Fibroblast of pulmonary artery (primary cell): ENCODE data around the gene POLR1A.
A peak's percentile ranks its signal among the peaks of the same experiment; 100 is the strongest.

Experiments used
- DNase-seq: peaks from one replicate; pipeline ENCODE4 v3.0.0-alpha.2; 2010; ENCODE audit warnings: low read depth
- H3K4me3 ChIP-seq: replicated peaks from 2 replicates; pipeline ENCODE4 v1.5.1; 2011; ENCODE audit warnings: low read depth, mild to moderate bottlenecking, control low read depth, low read length, moderate library complexity
- CTCF ChIP-seq: IDR thresholded peaks from 2 replicates; pipeline ENCODE4 v1.5.1; 2011; ENCODE audit warnings: mild to moderate bottlenecking, control low read depth, low read length, inconsistent platforms; ENCODE audit errors: missing control alignments

POLR1A gene

GRCh38 chr2:86033751-86034692, 71.7 kb downstream of the POLR1A start:
- no peak overlapping the region for H3K4me3 ChIP-seq
- no peak for DNase-seq
- no peak for TF ChIP-seq CTCF

- H3K4me3 ChIP-seq, result no peak overlapping the region
- no peak for TF ChIP-seq CTCF
- no peak for DNase-seq
These were observed 72.7 kb downstream of the POLR1A start for GRCh38 chr2:86032861-86033595.

- no peak for DNase-seq
- TF ChIP-seq CTCF, result no peak
These were observed 74.1 kb downstream of the POLR1A start for GRCh38 chr2:86031606-86032005.

GRCh38 chr2:86031151-86031550, 74.5 kb downstream of the POLR1A start:
- no peak overlapping the region for H3K4me3 ChIP-seq
- no peak for TF ChIP-seq CTCF
- DNase-seq, result no peak

More at GRCh38 chr2:86031606-86032005, 74.1 kb downstream of the POLR1A start:
- no peak overlapping the region for H3K4me3 ChIP-seq

GRCh38 chr2:86029873-86030272, 75.8 kb downstream of the POLR1A start:
- no peak for TF ChIP-seq CTCF
- no peak overlapping the region for H3K4me3 ChIP-seq

GRCh38 chr2:86028766-86029381, 76.8 kb downstream of the POLR1A start:
- no peak for TF ChIP-seq CTCF
- DNase-seq, result peak; percentile 92
- H3K4me3 ChIP-seq, result no peak overlapping the region

More at GRCh38 chr2:86029873-86030272, 75.8 kb downstream of the POLR1A start:
- no peak for DNase-seq
